Right lobe of liver (tissue), 4 donors: ENCODE results near the gene ASCC1.

Experiments
- CTCF ChIP-seq, 4 donors: fragments of 200-600 bp in 3 of 4; fragments of 450-650 bp in 1 of 4; IDR thresholded peaks; one replicate each; pipeline versions ENCODE4 v1.5.1 to v1.8.0; 2016 to 2022; ENCODE audit warnings: antibody characterized with exemption in 4 of 4, mild to moderate bottlenecking in 2 of 4
- POLR2A ChIP-seq: fragments of 450-650 bp; IDR thresholded peaks from one replicate; pipeline ENCODE4 v1.6.1; 2017; ENCODE audit warnings: antibody characterized with exemption, mild to moderate bottlenecking
- donor health status: DM: no; HTN: no; CAD: no.
- donor health status: DM: no; HTN: no; CAD: no.
- donor health status: DM: no; HTN: yes; CAD: no.

- no peak for TF ChIP-seq CTCF (IDR thresholded peaks at IDR 0.05)
- TF ChIP-seq POLR2A = no peak
Observed at GRCh38 chr10:72126872-72127232, 89.2 kb downstream of the ASCC1 start.
